ENCODE results near the gene TMEM181. TPM values are rescaled to one million over a fixed set of nuclear protein-coding genes. Genes with fewer than 3 reads are reported as not detected.

Gene TMEM181
- total RNA-seq, 1 donor from 2014 or later, result 42.2 TPM

DNA sequence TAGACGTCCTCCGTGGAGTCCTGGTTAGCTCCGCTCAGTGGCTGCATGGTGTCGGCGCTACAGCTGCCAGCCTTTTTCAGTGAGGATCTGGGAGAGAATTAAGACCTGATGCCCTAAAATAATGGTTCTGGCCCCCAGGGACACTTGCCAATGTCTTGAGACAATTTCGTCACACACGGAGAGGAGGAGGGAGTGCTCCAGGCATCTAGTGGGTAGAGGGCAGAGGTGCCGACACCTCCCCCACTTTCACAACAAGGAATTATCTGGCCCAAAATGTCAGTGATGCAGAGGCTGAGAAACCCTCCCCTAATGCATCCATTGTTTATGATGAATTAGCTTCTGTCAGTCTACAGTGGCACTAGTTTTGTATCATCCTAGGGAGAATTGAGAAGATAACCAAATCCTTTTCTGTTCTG is 24.4 kb downstream of the TMEM181 start:
- TF ChIP-seq, protein P1, sequence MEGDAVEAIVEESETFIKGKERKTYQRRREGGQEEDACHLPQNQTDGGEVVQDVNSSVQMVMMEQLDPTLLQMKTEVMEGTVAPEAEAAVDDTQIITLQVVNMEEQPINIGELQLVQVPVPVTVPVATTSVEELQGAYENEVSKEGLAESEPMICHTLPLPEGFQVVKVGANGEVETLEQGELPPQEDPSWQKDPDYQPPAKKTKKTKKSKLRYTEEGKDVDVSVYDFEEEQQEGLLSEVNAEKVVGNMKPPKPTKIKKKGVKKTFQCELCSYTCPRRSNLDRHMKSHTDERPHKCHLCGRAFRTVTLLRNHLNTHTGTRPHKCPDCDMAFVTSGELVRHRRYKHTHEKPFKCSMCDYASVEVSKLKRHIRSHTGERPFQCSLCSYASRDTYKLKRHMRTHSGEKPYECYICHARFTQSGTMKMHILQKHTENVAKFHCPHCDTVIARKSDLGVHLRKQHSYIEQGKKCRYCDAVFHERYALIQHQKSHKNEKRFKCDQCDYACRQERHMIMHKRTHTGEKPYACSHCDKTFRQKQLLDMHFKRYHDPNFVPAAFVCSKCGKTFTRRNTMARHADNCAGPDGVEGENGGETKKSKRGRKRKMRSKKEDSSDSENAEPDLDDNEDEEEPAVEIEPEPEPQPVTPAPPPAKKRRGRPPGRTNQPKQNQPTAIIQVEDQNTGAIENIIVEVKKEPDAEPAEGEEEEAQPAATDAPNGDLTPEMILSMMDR (IDR thresholded peaks at IDR 0.05), result no peak
- Mint-ChIP-seq H3K4me3 (ENCODE audit: unreplicated experiment) (no peak overlapping the region), H3K4me1 (ENCODE audit: low read depth) (no peaks in the 10 kb centered on the region), H3K36me3 (ENCODE audit: low read depth) (peaks cover 27% of the 10 kb centered on the region), H3K27me3 (ENCODE audit: low read depth) (no peaks in the 10 kb centered on the region), H3K27ac (ENCODE audit: unreplicated experiment) (no peak overlapping the region), H3K9me3 (ENCODE audit: low read depth) (no peaks in the 10 kb centered on the region)
- DNase-seq (ENCODE audit: low spot score), result no peak

DNA sequence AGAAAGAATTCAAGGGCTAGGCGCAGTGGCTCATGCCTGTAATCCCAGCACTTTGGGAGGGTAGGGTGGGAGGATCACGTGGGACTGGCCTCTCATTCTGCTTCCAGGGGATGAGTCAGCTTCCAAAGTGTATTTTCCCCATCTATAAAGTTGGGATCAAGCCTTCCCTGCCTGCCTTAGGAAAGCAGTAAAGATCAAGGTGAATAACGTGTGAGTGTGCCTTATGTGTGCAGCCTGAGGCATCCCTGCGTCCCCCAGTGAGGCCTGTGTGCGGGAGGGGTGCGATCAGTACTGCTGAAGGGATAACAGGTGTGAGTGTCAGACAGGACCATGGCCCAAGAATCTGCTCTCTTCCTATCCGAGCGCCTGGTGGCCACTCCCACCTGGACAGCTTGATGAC is 26.8 kb downstream of the TMEM181 start:
- H3K4me1 Mint-ChIP-seq (ENCODE audit: low read depth), result no peaks in the 10 kb centered on the region
- TF ChIP-seq, protein P1 (IDR thresholded peaks at IDR 0.05), result no peak
- no peaks in the 10 kb centered on the region for H3K27me3 Mint-ChIP-seq (ENCODE audit: low read depth)
- H3K4me3 Mint-ChIP-seq (ENCODE audit: unreplicated experiment), result no peak overlapping the region
- no peak for DNase-seq (ENCODE audit: low spot score)
- no peaks in the 10 kb centered on the region for H3K9me3 Mint-ChIP-seq (ENCODE audit: low read depth)
- peaks cover 43% of the 10 kb centered on the region for H3K36me3 Mint-ChIP-seq (ENCODE audit: low read depth)
- no peak overlapping the region for H3K27ac Mint-ChIP-seq (ENCODE audit: unreplicated experiment)

DNA sequence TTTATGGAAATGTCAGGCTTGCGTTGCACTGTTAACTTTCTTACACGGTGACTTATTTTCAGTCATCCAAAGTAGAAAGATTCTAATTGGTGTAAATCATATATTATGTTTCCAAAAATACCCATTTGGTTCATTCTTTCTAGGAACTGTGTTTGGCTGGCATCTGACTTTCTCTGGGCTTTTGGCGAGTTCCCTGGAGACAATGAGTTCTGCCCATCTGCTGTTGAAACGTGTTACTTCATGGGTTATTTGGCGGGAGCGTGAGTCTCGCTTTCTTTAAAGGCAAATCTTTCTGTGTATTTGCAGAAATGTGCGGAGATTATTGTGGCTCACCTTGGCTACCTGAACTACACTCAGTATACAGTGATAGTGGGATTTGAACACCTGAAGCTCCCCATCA is 29.5 kb downstream of the TMEM181 start:
- no peak overlapping the region for H3K27ac Mint-ChIP-seq (ENCODE audit: unreplicated experiment)
- DNase-seq (ENCODE audit: low spot score), result no peak
- TF ChIP-seq, protein P1 (IDR thresholded peaks at IDR 0.05), result no peak

DNA sequence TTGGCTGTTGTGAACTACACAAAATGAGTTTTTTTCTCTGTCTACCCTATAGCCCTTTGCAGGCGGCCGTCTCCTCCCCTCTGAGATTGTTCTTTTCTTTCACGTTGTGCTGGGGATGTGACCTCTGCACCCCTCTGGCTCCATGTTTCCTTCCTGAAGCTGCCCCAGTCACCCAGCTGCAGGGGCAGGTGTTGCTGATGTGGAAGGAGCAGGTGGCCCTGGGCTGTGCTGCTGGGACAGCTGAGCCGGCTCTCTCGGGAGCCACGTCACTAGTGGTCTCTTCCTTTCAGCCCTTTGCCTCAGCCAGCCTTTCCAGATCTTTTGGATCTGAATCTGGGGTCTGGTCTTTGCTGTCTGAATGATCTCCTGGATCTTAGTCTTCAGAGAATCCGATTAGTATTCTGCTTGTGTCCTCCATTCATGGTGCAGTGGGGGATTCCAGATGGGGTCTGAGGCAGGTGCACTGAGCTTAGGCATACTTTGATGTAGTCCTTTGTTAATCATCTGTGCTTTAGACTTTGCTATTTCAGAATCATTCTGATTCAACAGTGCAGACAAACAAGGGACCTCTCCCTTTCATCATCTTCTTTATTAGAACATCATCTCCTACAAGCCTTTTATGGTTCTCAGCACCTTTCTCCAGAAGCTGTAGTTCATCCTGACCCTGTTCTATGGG is 31.4 kb downstream of the TMEM181 start:
- Mint-ChIP-seq H3K4me3 (ENCODE audit: unreplicated experiment) (no peak overlapping the region), H3K4me1 (ENCODE audit: low read depth) (no peaks in the 10 kb centered on the region), H3K36me3 (ENCODE audit: low read depth) (peaks cover 36% of the 10 kb centered on the region), H3K27ac (ENCODE audit: unreplicated experiment) (no peak overlapping the region), H3K9me3 (ENCODE audit: low read depth) (no peaks in the 10 kb centered on the region), H3K27me3 (ENCODE audit: low read depth) (no peaks in the 10 kb centered on the region)
- TF ChIP-seq, protein P1 (IDR thresholded peaks at IDR 0.05), result no peak
- DNase-seq (ENCODE audit: low spot score), result no peak

More for the DNA sequence above, 29.5 kb downstream of the TMEM181 start:
- no peaks in the 10 kb centered on the region for H3K9me3 Mint-ChIP-seq (ENCODE audit: low read depth)
- H3K27me3 Mint-ChIP-seq (ENCODE audit: low read depth), result no peaks in the 10 kb centered on the region
- H3K36me3 Mint-ChIP-seq (ENCODE audit: low read depth), result peaks cover 45% of the 10 kb centered on the region
- H3K4me3 Mint-ChIP-seq (ENCODE audit: unreplicated experiment), result no peak overlapping the region
- no peaks in the 10 kb centered on the region for H3K4me1 Mint-ChIP-seq (ENCODE audit: low read depth)

DNA sequence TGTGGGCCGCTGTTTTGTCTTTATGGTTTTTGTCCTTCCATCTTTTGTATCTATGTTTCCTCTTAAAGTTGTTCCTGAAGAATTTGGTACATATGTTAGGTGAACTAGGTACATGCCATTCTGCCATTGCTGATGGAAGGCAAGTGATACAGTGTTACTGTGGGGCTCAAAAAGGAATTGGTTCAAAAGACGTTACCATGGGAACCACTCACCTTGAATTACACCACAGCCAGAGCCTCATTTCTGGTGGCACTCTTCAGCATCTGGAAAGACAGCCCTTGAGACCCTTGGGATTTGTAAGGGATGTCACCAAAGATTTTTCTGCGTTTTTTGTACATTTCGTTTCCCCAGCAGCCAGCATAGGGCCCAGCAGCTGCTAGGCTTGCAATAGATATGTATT is 31.9 kb downstream of the TMEM181 start:
- Mint-ChIP-seq H3K4me3 (ENCODE audit: unreplicated experiment) (no peak overlapping the region), H3K36me3 (ENCODE audit: low read depth) (peaks cover 36% of the 10 kb centered on the region), H3K27ac (ENCODE audit: unreplicated experiment) (no peak overlapping the region), H3K27me3 (ENCODE audit: low read depth) (no peaks in the 10 kb centered on the region), H3K4me1 (ENCODE audit: low read depth) (no peaks in the 10 kb centered on the region), H3K9me3 (ENCODE audit: low read depth) (no peaks in the 10 kb centered on the region)
- no peak for DNase-seq (ENCODE audit: low spot score)
- TF ChIP-seq, protein P1 (IDR thresholded peaks at IDR 0.05), result no peak

Data from chondrocyte (in vitro differentiated cells).